WERI-Rb-1 (cell line): Measurements from ENCODE around the gene MAGI2.

Source experiments
- DNase-seq: peaks from one replicate; pipeline ENCODE4 v3.0.0-alpha.2; 2020
- H3K27ac ChIP-seq: fragments of 250-450 bp; sonication (Bioruptor Pico); 2 replicates; pipeline ENCODE4 v1.5.1; 2020; ENCODE audit warnings: mild to moderate bottlenecking, moderate library complexity
- H3K27me3 ChIP-seq: fragments of 250-450 bp; sonication (Bioruptor Pico); 2 replicates; pipeline ENCODE4 v1.5.1; 2021; ENCODE audit warnings: mild to moderate bottlenecking, low read depth, moderate library complexity; ENCODE audit not compliant: insufficient read depth, severe bottlenecking
- H3K36me3 ChIP-seq: fragments of 250-450 bp; sonication (Bioruptor Pico); 2 replicates; pipeline ENCODE4 v1.5.1; 2020; ENCODE audit warnings: mild to moderate bottlenecking, moderate library complexity
- H3K4me3 ChIP-seq: 2 replicates; pipeline ENCODE4 v1.5.1; 2011; ENCODE audit warnings: low read depth, mild to moderate bottlenecking, control low read depth, low read length
- H3K9me3 ChIP-seq: fragments of 250-450 bp; sonication (Bioruptor Pico); 2 replicates; pipeline ENCODE4 v1.5.1; 2021; ENCODE audit warnings: mild to moderate bottlenecking, moderate library complexity; ENCODE audit not compliant: severe bottlenecking
- TF ChIP-seq, protein P1 (sequence below): IDR thresholded peaks from 2 replicates; pipeline ENCODE4 v1.5.1; 2011; ENCODE audit warnings: low read depth, mild to moderate bottlenecking, control low read depth, inconsistent platforms, low read length

MAGI2 gene

DNA sequence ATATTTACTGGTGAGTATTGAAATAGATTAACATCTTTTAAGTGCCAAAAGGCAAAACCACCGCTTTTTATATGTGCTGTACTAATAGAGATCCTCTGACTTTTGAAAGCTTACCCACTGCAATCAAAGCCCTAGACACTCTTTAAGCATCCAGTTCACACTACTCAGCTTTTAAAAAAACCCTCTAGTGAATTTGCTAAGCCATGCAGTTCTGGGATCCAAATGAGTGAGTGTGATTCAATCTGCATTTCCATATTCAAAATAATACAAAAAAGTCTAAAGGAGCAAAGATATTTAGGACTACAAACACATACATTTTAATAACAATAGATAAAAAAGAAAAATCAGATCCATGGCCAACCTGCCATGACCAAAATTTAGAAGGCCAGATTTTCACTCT lies 288.2 kb downstream of the MAGI2 start:
- no peak overlapping the region for H3K27ac ChIP-seq
- H3K9me3 ChIP-seq, result no peaks in the 10 kb centered on the region
- no peaks in the 10 kb centered on the region for H3K27me3 ChIP-seq
- TF ChIP-seq, protein P1, sequence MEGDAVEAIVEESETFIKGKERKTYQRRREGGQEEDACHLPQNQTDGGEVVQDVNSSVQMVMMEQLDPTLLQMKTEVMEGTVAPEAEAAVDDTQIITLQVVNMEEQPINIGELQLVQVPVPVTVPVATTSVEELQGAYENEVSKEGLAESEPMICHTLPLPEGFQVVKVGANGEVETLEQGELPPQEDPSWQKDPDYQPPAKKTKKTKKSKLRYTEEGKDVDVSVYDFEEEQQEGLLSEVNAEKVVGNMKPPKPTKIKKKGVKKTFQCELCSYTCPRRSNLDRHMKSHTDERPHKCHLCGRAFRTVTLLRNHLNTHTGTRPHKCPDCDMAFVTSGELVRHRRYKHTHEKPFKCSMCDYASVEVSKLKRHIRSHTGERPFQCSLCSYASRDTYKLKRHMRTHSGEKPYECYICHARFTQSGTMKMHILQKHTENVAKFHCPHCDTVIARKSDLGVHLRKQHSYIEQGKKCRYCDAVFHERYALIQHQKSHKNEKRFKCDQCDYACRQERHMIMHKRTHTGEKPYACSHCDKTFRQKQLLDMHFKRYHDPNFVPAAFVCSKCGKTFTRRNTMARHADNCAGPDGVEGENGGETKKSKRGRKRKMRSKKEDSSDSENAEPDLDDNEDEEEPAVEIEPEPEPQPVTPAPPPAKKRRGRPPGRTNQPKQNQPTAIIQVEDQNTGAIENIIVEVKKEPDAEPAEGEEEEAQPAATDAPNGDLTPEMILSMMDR, result no peak
- H3K36me3 ChIP-seq, result no peaks in the 10 kb centered on the region
- H3K4me3 ChIP-seq, result no peak overlapping the region
- DNase-seq, result no peak

DNA sequence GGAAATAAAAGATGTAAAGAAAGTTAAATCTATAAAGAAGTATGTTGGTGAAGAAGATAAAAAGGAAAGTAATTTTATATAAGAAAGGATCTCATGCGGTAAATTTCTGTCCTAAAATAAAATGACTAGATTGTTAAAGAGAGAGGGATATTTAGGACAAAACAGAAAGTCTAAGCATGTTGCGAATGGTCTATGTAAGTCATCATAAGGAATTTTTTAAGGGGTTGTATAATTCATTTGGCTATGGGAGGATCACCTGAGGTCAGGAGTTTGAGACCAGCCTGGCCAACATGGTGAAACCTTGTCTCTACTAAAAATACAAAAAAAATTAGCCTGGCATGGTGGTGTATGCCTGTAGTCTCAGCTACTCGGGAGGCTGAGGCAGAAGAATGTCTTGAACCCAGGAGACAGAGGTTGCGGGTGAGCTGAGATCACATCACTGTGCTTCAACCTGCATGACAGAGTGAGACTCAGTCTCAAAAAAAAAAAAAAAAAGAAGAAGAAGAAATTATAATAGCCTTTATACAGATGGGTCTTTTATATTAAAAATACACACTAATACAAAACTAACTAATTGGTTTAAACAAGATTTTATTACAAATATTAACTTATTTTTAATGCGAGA lies 294.3 kb downstream of the MAGI2 start:
- Histone ChIP-seq H3K27me3 (no peaks in the 10 kb centered on the region), H3K27ac (no peak overlapping the region), H3K9me3 (no peaks in the 10 kb centered on the region), H3K4me3 (no peak overlapping the region), H3K36me3 (no peaks in the 10 kb centered on the region)
- TF ChIP-seq, protein P1, result no peak
- no peak for DNase-seq

DNA sequence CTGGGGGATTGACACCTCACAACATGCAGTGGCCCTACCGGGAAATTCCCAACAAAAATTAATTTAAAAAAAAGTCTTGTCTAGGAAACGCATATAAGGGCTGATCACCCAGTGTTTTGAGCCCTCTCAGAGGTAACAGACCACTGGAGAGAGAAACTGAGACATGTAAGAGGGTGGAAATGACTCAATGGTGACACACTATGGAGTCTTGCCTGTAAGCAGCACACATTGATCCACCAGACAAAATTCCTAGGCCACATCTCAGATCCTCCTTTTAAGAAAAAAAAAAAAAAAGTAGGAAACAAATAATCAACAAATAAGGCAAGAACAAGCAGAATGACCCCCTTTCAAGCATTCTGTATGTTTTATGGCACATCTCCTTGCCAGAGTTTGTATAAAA lies 296.2 kb downstream of the MAGI2 start:
- Histone ChIP-seq H3K4me3 (no peak overlapping the region), H3K27ac (no peak overlapping the region), H3K27me3 (no peaks in the 10 kb centered on the region), H3K9me3 (no peaks in the 10 kb centered on the region), H3K36me3 (no peaks in the 10 kb centered on the region)
- DNase-seq, result no peak
- TF ChIP-seq, protein P1, result no peak

DNA sequence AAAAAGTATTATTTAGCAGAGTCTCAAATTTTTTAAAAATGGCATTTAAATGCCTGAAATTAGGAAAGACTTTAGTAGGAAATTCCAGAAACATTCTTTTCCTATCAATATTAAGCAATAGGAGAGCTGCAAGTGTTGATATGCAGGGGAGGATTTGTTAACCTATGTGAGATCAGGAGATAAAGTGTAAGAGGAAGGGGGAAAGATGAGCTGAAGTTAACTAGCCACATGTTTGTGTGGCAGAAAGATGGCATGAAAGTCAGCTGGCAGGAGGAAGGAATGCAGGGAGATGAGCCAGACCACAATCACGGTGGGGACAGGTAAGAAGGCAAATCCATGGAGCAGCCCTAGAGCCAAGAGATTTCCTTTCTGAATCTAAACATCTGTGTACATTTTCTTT lies 303.6 kb downstream of the MAGI2 start:
- no peak for DNase-seq
- TF ChIP-seq, protein P1, result no peak
- H3K27me3 ChIP-seq, result no peaks in the 10 kb centered on the region
- H3K4me3 ChIP-seq, result no peak overlapping the region
- no peaks in the 10 kb centered on the region for H3K36me3 ChIP-seq
- H3K9me3 ChIP-seq, result no peaks in the 10 kb centered on the region
- H3K27ac ChIP-seq, result no peak overlapping the region

DNA sequence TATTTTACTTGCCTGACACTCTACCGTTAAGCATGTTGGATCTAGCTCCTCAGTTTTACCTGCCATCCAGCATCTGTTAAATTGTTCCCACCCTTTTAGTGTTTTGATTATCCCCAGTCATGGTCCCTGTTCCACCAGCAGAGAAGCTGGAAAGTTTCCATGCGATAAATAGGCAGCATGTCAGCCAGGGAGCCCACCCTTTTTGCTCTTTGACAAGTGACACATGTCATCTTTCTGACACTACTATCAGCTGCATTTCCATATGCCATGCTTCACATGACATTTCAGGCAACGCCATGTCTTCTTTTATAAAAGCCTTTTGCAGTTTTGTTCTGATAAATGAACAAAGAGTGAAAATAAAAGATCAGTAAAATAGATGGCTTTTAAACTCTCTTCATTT lies 310.8 kb downstream of the MAGI2 start:
- Histone ChIP-seq H3K36me3 (no peaks in the 10 kb centered on the region), H3K27ac (no peak overlapping the region), H3K9me3 (no peaks in the 10 kb centered on the region), H3K27me3 (no peaks in the 10 kb centered on the region), H3K4me3 (no peak overlapping the region)
- DNase-seq, result no peak
- TF ChIP-seq, protein P1, result no peak

DNA sequence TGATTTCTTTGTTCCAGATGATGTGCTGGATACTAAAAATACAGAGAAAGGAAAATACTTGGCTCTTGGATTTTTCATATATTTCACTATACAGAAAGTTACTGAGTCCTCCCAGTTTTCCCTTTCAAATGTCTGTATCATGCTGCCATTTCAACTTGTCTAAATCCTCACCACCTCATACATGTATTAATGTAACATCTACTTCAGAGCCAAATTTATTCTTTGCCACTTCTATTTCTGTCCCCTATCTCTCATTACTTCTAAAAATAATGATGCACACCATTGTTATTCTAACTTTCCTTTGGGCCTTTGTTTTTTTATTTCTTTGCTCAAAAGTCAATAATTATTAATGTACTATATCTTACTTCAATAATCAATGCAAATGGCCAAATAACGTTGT lies 312.2 kb downstream of the MAGI2 start:
- TF ChIP-seq, protein P1, result no peak
- Histone ChIP-seq H3K27ac (no peak overlapping the region), H3K36me3 (no peaks in the 10 kb centered on the region), H3K27me3 (no peaks in the 10 kb centered on the region), H3K9me3 (no peaks in the 10 kb centered on the region), H3K4me3 (no peak overlapping the region)
- no peak for DNase-seq
